H9 (cell line): Measurements from ENCODE around the gene CCDC13. TPM values are rescaled to one million over a fixed set of nuclear protein-coding genes. Genes with fewer than 3 reads are reported as not detected.

Experiments used
- DNase-seq: peaks from one replicate; pipeline ENCODE4 v3.0.0-alpha.2; 2017
- H2AFZ ChIP-seq: one replicate; pipeline ENCODE4 v1.6.1; 2013; ENCODE audit warnings: mild to moderate bottlenecking, low read length, control low read depth, moderate library complexity
- H2AK5ac ChIP-seq: 2 replicates; pipeline ENCODE4 v1.6.1; 2013; ENCODE audit warnings: low read length, control low read depth, mixed read lengths; ENCODE audit not compliant: insufficient read length
- H2BK120ac ChIP-seq: one replicate; pipeline ENCODE4 v1.6.1; 2013; ENCODE audit warnings: low read depth, mild to moderate bottlenecking, low read length, control low read depth, inconsistent platforms; ENCODE audit not compliant: poor library complexity, severe bottlenecking
- H2BK12ac ChIP-seq: 2 replicates; pipeline ENCODE4 v1.6.1; 2013; ENCODE audit warnings: low read length, control low read depth, mixed read lengths, low read depth; ENCODE audit not compliant: insufficient read length
- H2BK15ac ChIP-seq: 2 replicates; pipeline ENCODE4 v1.6.1; 2013; ENCODE audit warnings: low read depth, low read length, control low read depth
- H2BK20ac ChIP-seq: one replicate; pipeline ENCODE4 v1.6.1; 2013; ENCODE audit warnings: low read depth, mild to moderate bottlenecking, low read length, control low read depth, inconsistent platforms; ENCODE audit not compliant: poor library complexity, severe bottlenecking
- H2BK5ac ChIP-seq: 2 replicates; pipeline ENCODE4 v1.6.1; 2013; ENCODE audit warnings: low read length, control low read depth, mixed read lengths; ENCODE audit not compliant: insufficient read length
- H3K14ac ChIP-seq: 2 replicates; pipeline ENCODE4 v1.6.1; 2013; ENCODE audit warnings: low read length, control low read depth; ENCODE audit not compliant: insufficient read depth
- H3K18ac ChIP-seq: 2 replicates; pipeline ENCODE4 v1.6.1; 2013; ENCODE audit warnings: low read depth, mild to moderate bottlenecking, mixed read lengths, low read length, control low read depth; ENCODE audit not compliant: insufficient read length
- H3K23ac ChIP-seq: 2 replicates; pipeline ENCODE4 v1.6.1; 2013; ENCODE audit warnings: low read length, control low read depth, mixed read lengths, low read depth; ENCODE audit not compliant: insufficient read length
- H3K23me2 ChIP-seq: 2 replicates; pipeline ENCODE4 v1.6.1; 2013; ENCODE audit warnings: low read depth, mild to moderate bottlenecking, mixed read lengths, low read length, control low read depth; ENCODE audit not compliant: insufficient read length, poor library complexity, severe bottlenecking
- H3K27ac ChIP-seq: 2 replicates; pipeline ENCODE4 v1.5.1; 2013; ENCODE audit warnings: low read length, control low read depth, mixed read lengths, low read depth; ENCODE audit not compliant: insufficient read length
- H3K27me3 ChIP-seq: 2 replicates; pipeline ENCODE4 v1.6.1; 2013; ENCODE audit warnings: low read length, control low read depth, inconsistent platforms; ENCODE audit not compliant: insufficient read depth
- H3K4ac ChIP-seq: 2 replicates; pipeline ENCODE4 v1.6.1; 2013; ENCODE audit warnings: low read depth, mild to moderate bottlenecking, control low read depth, inconsistent platforms, low read length, moderate library complexity
- H3K4me1 ChIP-seq: 2 replicates; pipeline ENCODE4 v1.6.1; 2013; ENCODE audit warnings: low read length, control low read depth, inconsistent platforms; ENCODE audit not compliant: insufficient read depth
- H3K4me2 ChIP-seq: 2 replicates; pipeline ENCODE4 v1.6.1; 2013; ENCODE audit warnings: low read length, control low read depth, mixed read lengths; ENCODE audit not compliant: insufficient read length, insufficient read depth
- H3K56ac ChIP-seq: 2 replicates; pipeline ENCODE4 v1.6.1; 2013; ENCODE audit warnings: low read depth, mild to moderate bottlenecking, mixed read lengths, low read length, control low read depth; ENCODE audit not compliant: insufficient read length
- H3K79me1 ChIP-seq: 2 replicates; pipeline ENCODE4 v1.6.1; 2013; ENCODE audit warnings: low read depth, mild to moderate bottlenecking, moderate library complexity, low read length, control low read depth, inconsistent platforms; ENCODE audit not compliant: insufficient read depth, poor library complexity, severe bottlenecking
- H3K79me2 ChIP-seq: 2 replicates; pipeline ENCODE4 v1.6.1; 2013; ENCODE audit warnings: low read length, control low read depth, inconsistent platforms; ENCODE audit not compliant: insufficient read depth
- H3K9ac ChIP-seq: 2 replicates; pipeline ENCODE4 v1.6.1; 2013; ENCODE audit warnings: low read length, control low read depth, mixed read lengths; ENCODE audit not compliant: insufficient read length; ENCODE audit errors: extremely low read depth
- H3K9me3 ChIP-seq: one replicate; pipeline ENCODE4 v1.6.1; 2013; ENCODE audit warnings: low read depth, low read length, inconsistent platforms; ENCODE audit not compliant: control insufficient read depth
- H3T11ph ChIP-seq: one replicate; pipeline ENCODE4 v1.6.1; 2013; ENCODE audit warnings: mild to moderate bottlenecking, low read length, control low read depth, inconsistent platforms
- H4K20me1 ChIP-seq: one replicate; pipeline ENCODE4 v1.6.1; 2013; ENCODE audit not compliant: control insufficient read depth, insufficient read length, insufficient read depth
- H4K5ac ChIP-seq: 2 replicates; pipeline ENCODE4 v1.6.1; 2013; ENCODE audit warnings: low read depth, mild to moderate bottlenecking, mixed read lengths, low read length, control low read depth; ENCODE audit not compliant: insufficient read length
- H4K8ac ChIP-seq: replicated peaks from 2 replicates; pipeline ENCODE4 v1.6.1; 2013; ENCODE audit warnings: low read length, control low read depth, mixed read lengths, low read depth; ENCODE audit not compliant: insufficient read length
- H4K91ac ChIP-seq: 2 replicates; pipeline ENCODE4 v1.6.1; 2013; ENCODE audit warnings: low read depth, mild to moderate bottlenecking, moderate library complexity, mixed read lengths, low read length, control low read depth; ENCODE audit not compliant: insufficient read length
- H3K27ac Mint-ChIP-seq, 3 experiments: 2 replicates in 2 of 3; 3 replicates in 1 of 3; pipeline ENCODE4 v1.8.0; 2020 to 2021; ENCODE audit warnings: mixed read lengths in 3 of 3, mild to moderate bottlenecking in 1 of 3, moderate library complexity in 1 of 3
- H3K27me3 Mint-ChIP-seq: 2 replicates; pipeline ENCODE4 v1.8.0; 2021; ENCODE audit warnings: low read depth, mild to moderate bottlenecking, moderate library complexity, mixed read lengths
- H3K36me3 Mint-ChIP-seq, 3 experiments: 2 replicates in 2 of 3; 3 replicates in 1 of 3; pipeline ENCODE4 v1.8.0; 2020 to 2021; ENCODE audit warnings: low read depth in 3 of 3, mixed read lengths in 3 of 3; ENCODE audit not compliant: insufficient read depth in 1 of 3
- H3K4me1 Mint-ChIP-seq, 2 experiments: 2 replicates each; pipeline ENCODE4 v1.8.0; 2020; ENCODE audit warnings: mixed read lengths in 2 of 2
- H3K4me3 Mint-ChIP-seq, 2 experiments: 2 replicates in 1 of 2; 3 replicates in 1 of 2; pipeline ENCODE4 v1.8.0; 2020 to 2021; ENCODE audit warnings: mild to moderate bottlenecking in 2 of 2, mixed read lengths in 2 of 2, moderate library complexity in 1 of 2
- H3K9me3 Mint-ChIP-seq, 2 experiments: 2 replicates in 1 of 2; 3 replicates in 1 of 2; pipeline ENCODE4 v1.8.0; 2020; ENCODE audit warnings: mild to moderate bottlenecking in 2 of 2, mixed read lengths in 2 of 2, moderate library complexity in 1 of 2
- CTCF ChIP-seq: fragments of 200-600 bp; sonication (generic); conservative IDR thresholded peaks from 3 replicates; pipeline ENCODE4 v1.8.0; 2021; ENCODE audit warnings: antibody characterized with exemption, mild to moderate bottlenecking
- WGBS: extraction: QIAGEN DNeasy Blood & Tissue Kit; methylation state at CpG from one replicate; pipeline ENCODE4 v1.1.7; 2013; ENCODE audit warnings: missing lambda C conversion rate, low lambda C conversion rate, mixed read lengths; ENCODE audit not compliant: insufficient read length; ENCODE audit errors: extremely low coverage; 5-methylcytosine and 5-hydroxymethylcytosine counted together
- total RNA-seq: library from RNA; stranded (reverse); gene quantifications from 2 replicates; pipeline ENCODE4 v1.2.1, GENCODE V29; 2021

Gene CCDC13
- total RNA-seq, 1 experiment from 2014 or later, result not detected

- H3K14ac ChIP-seq, result no peak overlapping the region
- H3K27me3 ChIP-seq, result no peaks in the 10 kb centered on the region
- peaks cover 4 to 15% of the 10 kb centered on the region in 2 experiments for H3K4me1 Mint-ChIP-seq
- H2BK120ac ChIP-seq, result no peak overlapping the region
- no peak overlapping the region for H3K4me3 Mint-ChIP-seq
- no peak overlapping the region for H3K4ac ChIP-seq
- H3K18ac ChIP-seq, result no peak overlapping the region
- H3K23me2 ChIP-seq, result no peaks in the 10 kb centered on the region
- H2BK5ac ChIP-seq, result no peak overlapping the region
- H2AK5ac ChIP-seq, result no peak overlapping the region
- H4K20me1 ChIP-seq, result no peaks in the 10 kb centered on the region
- no peaks in the 10 kb centered on the region for H3K79me2 ChIP-seq
- H3K27me3 Mint-ChIP-seq, result no peaks in the 10 kb centered on the region
- no peak overlapping the region for H3K9ac ChIP-seq
- H3K4me2 ChIP-seq, result no peak overlapping the region
- no peak for TF ChIP-seq CTCF
- H3K56ac ChIP-seq, result no peak overlapping the region
- no peak overlapping the region for H2BK20ac ChIP-seq
- WGBS, result no CpG with 5 or more reads among the region's 6 CpGs
- no peak overlapping the region for H4K91ac ChIP-seq
- no peaks in the 10 kb centered on the region for H3K79me1 ChIP-seq
- no peak overlapping the region for H3K27ac ChIP-seq
- no peaks in the 10 kb centered on the region for H3K9me3 Mint-ChIP-seq
- no peaks in the 10 kb centered on the region for H3K4me1 ChIP-seq
- H4K8ac ChIP-seq, result no peak overlapping the region
- no peak for DNase-seq
- H3K9me3 ChIP-seq, result no peaks in the 10 kb centered on the region
- no peak overlapping the region for H4K5ac ChIP-seq
- H2AFZ ChIP-seq, result no peak overlapping the region
- no peak overlapping the region for H3T11ph ChIP-seq
- no peak overlapping the region for H3K23ac ChIP-seq
- H3K27ac Mint-ChIP-seq, result no peak overlapping the region
- no peaks in the 10 kb centered on the region for H3K36me3 Mint-ChIP-seq
- H2BK15ac ChIP-seq, result no peak overlapping the region
- no peak overlapping the region for H2BK12ac ChIP-seq
Measured at GRCh38 chr3:42820746-42821051, 47.6 kb upstream of the CCDC13 start.
